Measurements from ENCODE around the gene ERICH2.

DNA sequence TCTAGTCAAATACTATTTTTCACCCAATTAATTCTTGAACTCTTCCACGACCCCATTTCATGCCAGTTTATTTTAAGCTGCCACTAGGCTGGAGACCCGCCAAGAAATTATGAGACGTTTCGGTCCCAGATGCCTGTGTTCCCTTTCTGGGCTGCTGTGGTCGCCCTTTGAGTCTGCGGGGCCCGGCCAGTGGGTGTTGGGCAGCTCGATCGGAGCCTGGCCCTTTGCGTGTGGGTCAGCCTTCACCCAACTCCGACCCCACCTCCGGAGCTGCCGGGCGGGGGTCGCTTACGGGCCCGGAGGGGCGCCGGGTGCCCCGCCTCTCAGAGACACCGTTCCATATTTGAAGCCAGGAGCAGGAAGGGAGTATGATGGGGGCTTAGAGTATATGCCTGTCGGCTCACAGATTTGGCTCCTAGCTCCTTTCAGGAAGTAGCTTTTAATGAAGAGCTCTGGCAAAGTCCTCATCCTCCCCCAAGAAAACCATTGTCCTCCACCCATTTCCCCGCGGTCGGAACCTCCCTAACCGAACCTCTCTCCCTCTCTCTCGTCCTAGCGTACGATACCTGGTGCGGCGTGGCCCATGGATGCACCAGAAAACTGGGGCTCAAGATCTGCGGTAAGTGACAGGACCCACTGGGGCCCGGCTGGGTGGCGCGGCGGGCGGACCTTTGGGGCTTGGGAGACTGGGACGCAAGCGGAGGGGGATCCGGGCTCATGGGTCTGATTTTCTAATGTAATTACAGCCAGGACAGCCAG lies 51.5 kb downstream of the ERICH2 start:
- TF ChIP-seq, protein P1, sequence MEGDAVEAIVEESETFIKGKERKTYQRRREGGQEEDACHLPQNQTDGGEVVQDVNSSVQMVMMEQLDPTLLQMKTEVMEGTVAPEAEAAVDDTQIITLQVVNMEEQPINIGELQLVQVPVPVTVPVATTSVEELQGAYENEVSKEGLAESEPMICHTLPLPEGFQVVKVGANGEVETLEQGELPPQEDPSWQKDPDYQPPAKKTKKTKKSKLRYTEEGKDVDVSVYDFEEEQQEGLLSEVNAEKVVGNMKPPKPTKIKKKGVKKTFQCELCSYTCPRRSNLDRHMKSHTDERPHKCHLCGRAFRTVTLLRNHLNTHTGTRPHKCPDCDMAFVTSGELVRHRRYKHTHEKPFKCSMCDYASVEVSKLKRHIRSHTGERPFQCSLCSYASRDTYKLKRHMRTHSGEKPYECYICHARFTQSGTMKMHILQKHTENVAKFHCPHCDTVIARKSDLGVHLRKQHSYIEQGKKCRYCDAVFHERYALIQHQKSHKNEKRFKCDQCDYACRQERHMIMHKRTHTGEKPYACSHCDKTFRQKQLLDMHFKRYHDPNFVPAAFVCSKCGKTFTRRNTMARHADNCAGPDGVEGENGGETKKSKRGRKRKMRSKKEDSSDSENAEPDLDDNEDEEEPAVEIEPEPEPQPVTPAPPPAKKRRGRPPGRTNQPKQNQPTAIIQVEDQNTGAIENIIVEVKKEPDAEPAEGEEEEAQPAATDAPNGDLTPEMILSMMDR (IDR thresholded peaks at IDR 0.05) = no peak
- TF ChIP-seq POLR2A (IDR thresholded peaks at IDR 0.05) = no peak

Data from heart left ventricle (tissue), 13 donors.